Hematopoietic multipotent progenitor cell treated with erythropoietin and hydrocortisone succinate and interleukin-3 and kit ligand, for 6 days (in vitro differentiated cells): ENCODE results near the gene TMED8.
"Not testable (repeated sequence)": the region's sequence is repeated elsewhere in the genome, so short reads cannot be mapped to it uniquely, and the experiment has no call there.

ENCODE experiments used
- DNase-seq: peaks from one replicate; pipeline ENCODE4 v3.0.0-alpha.2; 2015

The TMED8 gene

GRCh38 chr14:77376771-77377501 is at the start of gene TMED8, which contains the start of gene SAMD15:
TMED8 (minus strand) TSS chr14:77377094; CDS start chr14:77377053, 41 bp downstream.
SAMD15 (plus strand) TSS chr14:77377379; CDS start chr14:77377419, 40 bp downstream.
- peak; percentile 94 for DNase-seq

- DNase-seq: no peak
Observed at GRCh38 chr14:77426396-77426795, 49.5 kb upstream of the TMED8 start.

GRCh38 chr14:77424862-77425261 is 48.0 kb upstream of the TMED8 start:
- DNase-seq: no peak

GRCh38 chr14:77423423-77423822 is 46.5 kb upstream of the TMED8 start, which contains the start of gene NOXRED1:
NOXRED1 (minus strand) TSS chr14:77423523; CDS start chr14:77422889, 634 bp downstream.
- no peak for DNase-seq

GRCh38 chr14:77421201-77421600 is 44.3 kb upstream of the TMED8 start:
- DNase-seq: peak; percentile 46

- no peak for DNase-seq
Observed at GRCh38 chr14:77416836-77417235, 39.9 kb upstream of the TMED8 start.

GRCh38 chr14:77416098-77416497 is 39.2 kb upstream of the TMED8 start:
- not testable (repeated sequence) for DNase-seq

- DNase-seq: not testable (repeated sequence)
Observed at GRCh38 chr14:77415403-77416030, 38.6 kb upstream of the TMED8 start.

- peak; percentile 77 for DNase-seq
Observed at GRCh38 chr14:77409131-77409533, 32.2 kb upstream of the TMED8 start.

- DNase-seq: peak; percentile 85
Observed at GRCh38 chr14:77407158-77407557, 30.3 kb upstream of the TMED8 start.

- DNase-seq: peak; percentile 72
Observed at GRCh38 chr14:77406718-77407117, 29.8 kb upstream of the TMED8 start.

GRCh38 chr14:77406086-77406485 is 29.2 kb upstream of the TMED8 start:
- no peak for DNase-seq

GRCh38 chr14:77403768-77404167 is 26.9 kb upstream of the TMED8 start:
- no peak for DNase-seq

GRCh38 chr14:77400216-77400615 is 23.3 kb upstream of the TMED8 start:
- DNase-seq: no peak

GRCh38 chr14:77390188-77390587 is 13.3 kb upstream of the TMED8 start:
- DNase-seq: no peak

- DNase-seq: no peak
Observed at GRCh38 chr14:77378701-77379100, 1.8 kb upstream of the TMED8 start.

- no peak for DNase-seq
Observed at GRCh38 chr14:77377502-77377844, 579 bp upstream of the TMED8 start.

GRCh38 chr14:77375973-77376770 is 722 bp downstream of the TMED8 start:
- peak; percentile 56 for DNase-seq

- DNase-seq: peak; percentile 46
Observed at GRCh38 chr14:77375164-77375950, 1.5 kb downstream of the TMED8 start.

GRCh38 chr14:77372304-77372841 is 4.5 kb downstream of the TMED8 start:
- DNase-seq: no peak

GRCh38 chr14:77369285-77369684 is 7.6 kb downstream of the TMED8 start:
- no peak for DNase-seq

GRCh38 chr14:77364146-77364545 is 12.7 kb downstream of the TMED8 start:
- DNase-seq: no peak
